ENCODE results near the gene DARS2.

DNA sequence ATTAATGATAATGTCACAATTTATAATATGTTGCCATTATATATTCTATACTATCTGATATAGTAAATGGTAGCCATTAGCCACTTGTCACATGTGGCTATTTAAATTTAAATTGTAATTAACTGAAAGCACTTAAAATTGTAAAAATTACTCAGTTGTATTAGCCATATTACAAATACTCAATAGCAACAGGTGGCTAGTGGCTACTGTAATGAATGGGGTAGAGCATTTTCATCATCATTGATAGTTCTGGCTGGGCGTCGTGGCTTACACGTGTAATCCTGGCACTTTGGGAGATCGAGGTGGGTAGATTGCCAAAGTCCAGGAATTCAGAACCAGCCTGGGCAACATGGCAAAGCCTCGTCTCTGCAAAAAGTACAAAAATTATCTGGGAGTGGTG lies 60.2 kb downstream of the DARS2 start:
- TF ChIP-seq CTCF (IDR thresholded peaks at IDR 0.05 in 4 of 5, conservative IDR thresholded peaks at IDR 0.05 in 1 of 5) (no peak), POLR2A (IDR thresholded peaks at IDR 0.05) (no peak)
